ENCODE data around the gene ATP6V0A4.
"Not testable (repeated sequence)": the region's sequence is repeated elsewhere in the genome, so short reads cannot be mapped to it uniquely, and the experiment has no call there.

ATP6V0A4 gene

GRCh38 chr7:138705167-138705566 lies 92.8 kb downstream of the ATP6V0A4 start:
- no peak for DNase-seq (ENCODE audit: low read depth in 1 of 2, low spot score in 1 of 2)

GRCh38 chr7:138701537-138701923 lies 96.5 kb downstream of the ATP6V0A4 start:
- DNase-seq (ENCODE audit: low read depth in 1 of 2, low spot score in 1 of 2), result no peak

- no peak for DNase-seq (ENCODE audit: low read depth in 1 of 2, low spot score in 1 of 2)
Observed at GRCh38 chr7:138700857-138701536, 97.0 kb downstream of the ATP6V0A4 start, which contains the start of gene SVOPL. Gene SVOPL (minus strand): TSS chr7:138701362. CDS start chr7:138679045, 22,317 bp downstream.

- no peak for DNase-seq (ENCODE audit: low read depth in 1 of 2, low spot score in 1 of 2)
Observed at GRCh38 chr7:138699661-138700060, 98.3 kb downstream of the ATP6V0A4 start.

GRCh38 chr7:138698281-138698680 lies 99.7 kb downstream of the ATP6V0A4 start:
- no peak for DNase-seq (ENCODE audit: low read depth in 1 of 2, low spot score in 1 of 2)

GRCh38 chr7:138697535-138698182 lies 100.3 kb downstream of the ATP6V0A4 start:
- DNase-seq (ENCODE audit: low read depth in 1 of 2, low spot score in 1 of 2), result no peak

GRCh38 chr7:138695776-138696175 lies 102.2 kb downstream of the ATP6V0A4 start:
- DNase-seq (ENCODE audit: low read depth in 1 of 2, low spot score in 1 of 2), result not testable (repeated sequence)

- DNase-seq (ENCODE audit: low read depth in 1 of 2, low spot score in 1 of 2), result no peak
Observed at GRCh38 chr7:138695106-138695505, 102.9 kb downstream of the ATP6V0A4 start.

- no peak for DNase-seq (ENCODE audit: low read depth in 1 of 2, low spot score in 1 of 2)
Observed at GRCh38 chr7:138691178-138691577, 106.8 kb downstream of the ATP6V0A4 start.

- DNase-seq (ENCODE audit: low read depth in 1 of 2, low spot score in 1 of 2), result no peak
Observed at GRCh38 chr7:138690495-138690894, 107.5 kb downstream of the ATP6V0A4 start.

GRCh38 chr7:138688037-138688436 lies 110.0 kb downstream of the ATP6V0A4 start:
- not testable (repeated sequence) for DNase-seq (ENCODE audit: low read depth in 1 of 2, low spot score in 1 of 2)

- no peak for DNase-seq (ENCODE audit: low read depth in 1 of 2, low spot score in 1 of 2)
Observed at GRCh38 chr7:138684340-138684739, 113.7 kb downstream of the ATP6V0A4 start.

GRCh38 chr7:138679793-138680192 lies 118.2 kb downstream of the ATP6V0A4 start:
- DNase-seq (ENCODE audit: low read depth in 1 of 2, low spot score in 1 of 2), result no peak

GRCh38 chr7:138670594-138670993 lies 127.4 kb downstream of the ATP6V0A4 start:
- DNase-seq (ENCODE audit: low read depth in 1 of 2, low spot score in 1 of 2), result no peak

- DNase-seq (ENCODE audit: low read depth in 1 of 2, low spot score in 1 of 2), result no peak
Observed at GRCh38 chr7:138669364-138669763, 128.6 kb downstream of the ATP6V0A4 start.

GRCh38 chr7:138668946-138669345 lies 129.1 kb downstream of the ATP6V0A4 start:
- no peak for DNase-seq (ENCODE audit: low read depth in 1 of 2, low spot score in 1 of 2)

GRCh38 chr7:138668229-138668596 lies 129.8 kb downstream of the ATP6V0A4 start:
- DNase-seq (ENCODE audit: low read depth in 1 of 2, low spot score in 1 of 2), result no peak

GRCh38 chr7:138667535-138668228 lies 130.3 kb downstream of the ATP6V0A4 start:
- no peak for DNase-seq (ENCODE audit: low read depth in 1 of 2, low spot score in 1 of 2)

- no peak for DNase-seq (ENCODE audit: low read depth in 1 of 2, low spot score in 1 of 2)
Observed at GRCh38 chr7:138666385-138666784, 131.6 kb downstream of the ATP6V0A4 start.

GRCh38 chr7:138665669-138666140 lies 132.3 kb downstream of the ATP6V0A4 start:
- DNase-seq (ENCODE audit: low read depth in 1 of 2, low spot score in 1 of 2), result no peak

- no peak for DNase-seq (ENCODE audit: low read depth in 1 of 2, low spot score in 1 of 2)
Observed at GRCh38 chr7:138665249-138665648, 132.7 kb downstream of the ATP6V0A4 start.

Measured in activated CD4-positive, alpha-beta T cell treated with anti-CD3 and anti-CD28 coated beads, Interleukin-2, amount 50 U/mL, for 24 hours (primary cell).